Measurements from ENCODE around the gene COL6A2.

GRCh38 chr21:46084709-46085108 is 13.2 kb upstream of the COL6A2 start:
- TF ChIP-seq TARDBP (IDR thresholded peaks at IDR 0.05) (no peak), ZNF384 (IDR thresholded peaks at IDR 0.05) (no peak), NFRKB (IDR thresholded peaks at IDR 0.05) (no peak), FOXM1 (IDR thresholded peaks at IDR 0.05; ENCODE audit: borderline replicate concordance) (no peak), BHLHE40 (IDR thresholded peaks at IDR 0.05; ENCODE audit: borderline replicate concordance) (no peak), SP1 (IDR thresholded peaks at IDR 0.05) (no peak), ELF4 (IDR thresholded peaks at IDR 0.05) (no peak), HDGF (IDR thresholded peaks at IDR 0.05; ENCODE audit: borderline replicate concordance) (no peak), CTBP1 (IDR thresholded peaks at IDR 0.05; ENCODE audit: borderline replicate concordance) (no peak), FOXA1 (IDR thresholded peaks at IDR 0.05) (no peak), SUZ12 (IDR thresholded peaks at IDR 0.05) (no peak), L3MBTL2 (conservative IDR thresholded peaks at IDR 0.05) (no peak), PKNOX1 (IDR thresholded peaks at IDR 0.05) (no peak), FOXK2 (IDR thresholded peaks at IDR 0.05) (no peak)

Measured in HEK293T (cell line).